ENCODE data around the gene TBC1D8.

The TBC1D8 gene

DNA sequence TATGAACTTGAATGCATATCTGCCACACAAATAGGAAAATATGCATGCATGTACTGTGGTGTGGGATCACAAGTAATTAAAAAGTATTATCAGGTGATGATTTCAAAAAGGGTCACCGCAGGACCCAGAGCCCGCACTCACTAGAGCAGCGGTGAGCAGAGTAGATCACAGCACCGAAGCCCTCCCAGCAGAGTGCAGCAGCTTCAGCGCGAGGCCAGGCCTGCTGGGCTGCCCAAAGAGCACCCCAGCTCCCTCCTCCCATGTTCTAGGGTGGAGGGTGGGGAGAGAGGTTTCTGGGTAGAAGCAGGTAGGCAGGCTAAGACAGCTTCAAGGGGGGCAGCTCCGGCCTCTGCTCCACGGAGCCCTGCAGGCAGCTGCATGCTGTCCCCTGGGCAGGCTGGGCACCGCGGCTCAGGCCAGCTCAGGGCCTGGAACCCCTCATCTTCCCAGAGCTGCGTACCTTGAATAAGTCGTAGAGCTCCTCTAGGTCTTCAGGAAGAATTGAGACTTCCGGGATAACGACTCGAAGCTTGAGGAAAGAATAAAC, 124.2 kb downstream of the TBC1D8 start:
- no peak for DNase-seq

DNA sequence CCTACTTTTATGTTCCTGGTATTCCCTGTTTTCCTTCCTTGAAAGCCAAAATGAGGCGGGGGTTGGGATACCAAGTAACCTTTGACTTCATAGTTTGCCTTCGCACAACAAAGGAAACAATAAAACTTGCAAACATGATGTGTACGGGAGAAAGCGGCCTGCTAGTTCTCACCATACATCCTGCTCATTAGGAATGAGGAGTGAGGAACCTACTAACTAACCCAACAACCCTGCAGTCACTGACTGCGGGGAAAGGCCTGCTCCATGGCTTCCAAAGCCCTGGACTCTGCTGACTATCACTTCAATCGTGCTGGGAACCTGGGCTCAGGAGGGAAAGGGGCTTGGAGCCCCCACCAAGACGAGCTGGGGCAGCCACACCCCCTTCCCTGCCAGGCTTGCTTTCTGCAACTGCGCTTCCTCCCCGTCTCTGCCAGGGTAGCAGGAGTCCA, 124.9 kb downstream of the TBC1D8 start:
- DNase-seq, result no peak

DNA sequence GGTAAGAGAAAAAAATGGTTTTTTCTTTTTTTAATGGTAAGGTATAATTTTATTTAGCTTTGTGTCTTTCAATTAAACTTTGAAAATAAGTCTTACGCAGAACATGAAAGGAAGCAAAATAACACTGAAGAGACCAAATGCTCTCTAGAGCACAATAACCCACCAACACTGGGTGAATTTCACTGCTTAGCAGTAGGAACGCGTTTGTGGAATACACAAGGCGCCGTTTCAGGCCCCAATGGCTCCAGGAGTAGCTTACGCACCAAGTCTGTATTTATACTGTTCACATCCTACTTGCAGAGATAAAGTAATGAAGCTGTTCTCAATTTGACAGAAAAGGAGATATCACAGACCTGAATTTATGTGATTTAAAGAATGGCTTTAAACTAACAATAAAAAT, 125.6 kb downstream of the TBC1D8 start:
- DNase-seq, result no peak

DNA sequence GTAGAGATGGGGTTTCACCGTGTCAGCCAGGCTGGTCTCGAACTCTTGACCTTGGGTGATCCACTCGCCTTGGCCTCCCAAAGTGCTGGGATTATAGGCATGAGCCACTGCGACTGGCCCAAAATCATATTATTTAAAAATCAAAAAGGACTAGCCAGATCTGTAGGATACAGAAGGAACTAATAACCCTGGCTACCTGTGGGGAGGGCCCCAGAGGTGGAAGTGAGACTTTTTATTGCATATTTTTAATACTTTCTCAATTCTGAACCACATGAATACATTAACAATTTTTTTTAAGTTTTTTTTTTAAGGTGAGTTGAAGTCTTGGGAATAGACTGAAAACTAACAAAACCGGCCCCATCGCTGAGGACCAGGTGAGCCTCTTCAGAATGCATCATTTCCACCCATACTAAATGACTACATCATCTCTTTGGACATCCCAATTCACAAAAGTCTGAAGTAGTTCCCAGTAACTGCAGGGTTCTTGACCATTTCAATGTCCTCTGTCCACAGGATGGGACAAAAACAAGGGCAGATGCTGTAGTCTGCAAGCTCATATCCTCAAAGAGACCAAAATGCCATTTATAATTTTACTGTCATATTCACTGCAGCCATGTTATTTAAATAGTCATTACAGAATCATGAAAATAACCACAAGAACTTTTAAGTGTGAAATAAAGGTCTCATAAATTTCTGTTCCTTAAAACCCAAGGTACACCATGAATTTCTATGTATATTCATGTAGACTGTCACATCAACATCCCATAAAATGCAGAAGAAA, 127.7 kb downstream of the TBC1D8 start:
- no peak for DNase-seq

- DNase-seq, result no peak
Measured at GRCh38 chr2:101022221-101022620, 129.0 kb downstream of the TBC1D8 start.

DNA sequence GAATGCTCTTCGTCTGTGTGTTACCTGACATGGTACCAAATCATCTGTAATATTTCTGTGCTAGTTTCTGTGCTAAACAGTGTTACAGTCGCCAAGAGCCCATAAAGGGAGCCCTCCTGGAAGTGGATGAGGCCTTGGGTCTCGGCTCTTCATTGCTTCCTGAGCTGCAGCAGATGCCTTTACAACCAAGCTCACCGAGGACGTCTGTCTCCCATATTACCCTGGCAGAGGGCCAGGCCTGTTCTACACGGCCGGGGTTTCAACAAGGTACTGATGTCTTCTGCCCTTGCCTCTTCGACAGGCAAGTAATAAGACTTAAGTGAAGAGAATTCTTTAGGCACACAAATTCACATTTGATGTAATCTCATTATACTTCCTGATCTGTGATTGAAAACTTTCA, 132.2 kb downstream of the TBC1D8 start:
- DNase-seq, result no peak

- DNase-seq, result no peak
Measured at GRCh38 chr2:101017371-101017770, 133.8 kb downstream of the TBC1D8 start.

DNA sequence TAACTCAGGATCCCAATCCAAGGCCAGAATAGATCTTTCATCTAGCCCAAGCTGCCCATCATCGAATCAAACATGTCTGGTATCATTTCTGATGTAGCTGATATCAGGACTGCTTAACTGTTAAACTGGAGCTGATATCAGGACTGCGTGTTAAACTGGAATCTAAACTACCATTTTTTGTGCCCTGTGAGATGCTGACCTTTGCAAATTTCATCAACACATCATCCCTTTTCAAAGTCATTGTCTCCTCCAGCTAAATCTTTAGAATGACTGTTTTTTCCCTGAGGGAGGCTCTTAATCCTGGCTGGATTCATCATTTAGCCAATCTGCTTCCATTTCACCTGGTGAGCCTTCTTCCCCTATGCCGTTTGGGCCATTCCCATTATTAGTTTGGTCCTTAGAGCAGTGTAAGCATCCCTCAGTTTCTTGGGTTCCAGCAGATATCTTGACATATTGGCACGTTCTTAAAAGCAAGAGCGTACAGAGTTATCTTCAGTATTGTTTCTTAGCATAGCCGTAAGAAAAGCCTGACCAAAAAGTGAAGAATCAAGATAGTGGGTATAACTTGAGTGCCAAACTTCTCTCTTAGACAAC, 136.8 kb downstream of the TBC1D8 start:
- no peak for DNase-seq

DNA sequence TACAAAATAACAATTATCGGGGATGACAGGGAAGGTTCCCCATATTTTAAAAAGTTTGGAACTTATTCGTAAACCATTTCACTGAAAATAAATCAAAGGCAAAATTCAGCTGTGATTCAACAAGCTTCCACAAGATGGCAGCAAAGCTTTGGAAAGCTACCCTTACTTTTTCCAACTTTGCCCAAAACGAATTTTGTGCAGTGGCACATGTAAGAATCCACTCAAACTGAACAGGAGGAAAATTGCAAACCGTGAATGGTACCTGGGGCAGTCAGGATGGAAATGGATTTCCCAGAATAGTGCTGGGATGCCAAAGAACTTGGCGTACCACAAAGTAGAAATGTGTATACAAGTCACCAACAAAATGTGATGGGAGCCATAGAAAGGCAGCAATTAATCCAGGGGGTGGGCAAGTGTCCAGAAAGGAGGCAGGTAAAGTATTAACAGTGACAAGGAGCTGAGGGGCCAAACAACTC, 138.4 kb downstream of the TBC1D8 start:
- peak; percentile 26 to 36 for DNase-seq

DNA sequence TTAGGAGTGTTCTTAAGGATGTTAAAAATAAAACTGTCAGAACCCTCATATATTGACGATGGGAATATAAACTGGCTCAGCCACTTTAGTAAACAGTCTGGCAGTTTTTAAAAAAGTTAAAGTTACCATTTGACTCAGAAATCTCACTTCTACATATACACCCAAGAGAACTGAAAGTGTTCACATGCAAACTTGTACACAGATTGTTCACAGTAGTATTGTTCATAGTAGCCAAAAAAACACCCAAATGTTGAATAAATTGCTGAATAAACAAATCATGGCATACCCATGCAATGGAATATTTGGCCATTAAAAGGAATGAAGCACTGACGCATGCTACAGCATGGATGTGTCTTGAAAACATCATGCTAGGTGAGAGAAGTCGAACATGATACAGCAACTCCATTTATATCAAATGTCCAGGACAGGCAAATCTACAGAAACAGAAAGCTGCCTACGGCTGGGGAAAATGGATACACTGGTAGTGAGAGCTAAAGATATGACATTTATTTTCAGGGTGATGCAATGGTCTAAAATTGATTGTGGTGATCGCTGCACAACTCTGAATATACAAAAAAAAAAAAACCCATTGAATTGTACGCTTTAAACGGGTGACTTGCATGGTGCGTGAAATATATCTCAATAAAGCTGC, 139.0 kb downstream of the TBC1D8 start:
- no peak for DNase-seq

DNA sequence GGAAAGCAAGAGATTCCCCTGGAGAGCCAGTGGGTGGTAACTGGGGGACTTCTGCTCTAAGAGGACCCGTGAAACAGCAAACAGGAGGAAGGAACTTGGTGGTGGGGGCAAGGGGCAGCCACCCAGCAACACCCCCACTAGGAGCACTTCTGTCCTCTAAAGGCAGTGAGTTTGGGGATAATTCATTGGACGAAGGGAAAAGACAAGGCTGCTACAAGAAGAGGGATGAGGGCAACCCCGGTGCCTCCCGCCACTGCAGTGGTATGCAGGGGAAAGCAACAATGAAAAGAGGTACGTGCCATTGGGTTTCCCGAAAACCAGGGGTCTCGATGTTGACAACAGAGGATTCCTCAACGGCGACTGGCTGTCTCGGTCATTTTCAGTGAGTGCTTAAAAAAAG, 140.0 kb downstream of the TBC1D8 start:
- no peak for DNase-seq

DNA sequence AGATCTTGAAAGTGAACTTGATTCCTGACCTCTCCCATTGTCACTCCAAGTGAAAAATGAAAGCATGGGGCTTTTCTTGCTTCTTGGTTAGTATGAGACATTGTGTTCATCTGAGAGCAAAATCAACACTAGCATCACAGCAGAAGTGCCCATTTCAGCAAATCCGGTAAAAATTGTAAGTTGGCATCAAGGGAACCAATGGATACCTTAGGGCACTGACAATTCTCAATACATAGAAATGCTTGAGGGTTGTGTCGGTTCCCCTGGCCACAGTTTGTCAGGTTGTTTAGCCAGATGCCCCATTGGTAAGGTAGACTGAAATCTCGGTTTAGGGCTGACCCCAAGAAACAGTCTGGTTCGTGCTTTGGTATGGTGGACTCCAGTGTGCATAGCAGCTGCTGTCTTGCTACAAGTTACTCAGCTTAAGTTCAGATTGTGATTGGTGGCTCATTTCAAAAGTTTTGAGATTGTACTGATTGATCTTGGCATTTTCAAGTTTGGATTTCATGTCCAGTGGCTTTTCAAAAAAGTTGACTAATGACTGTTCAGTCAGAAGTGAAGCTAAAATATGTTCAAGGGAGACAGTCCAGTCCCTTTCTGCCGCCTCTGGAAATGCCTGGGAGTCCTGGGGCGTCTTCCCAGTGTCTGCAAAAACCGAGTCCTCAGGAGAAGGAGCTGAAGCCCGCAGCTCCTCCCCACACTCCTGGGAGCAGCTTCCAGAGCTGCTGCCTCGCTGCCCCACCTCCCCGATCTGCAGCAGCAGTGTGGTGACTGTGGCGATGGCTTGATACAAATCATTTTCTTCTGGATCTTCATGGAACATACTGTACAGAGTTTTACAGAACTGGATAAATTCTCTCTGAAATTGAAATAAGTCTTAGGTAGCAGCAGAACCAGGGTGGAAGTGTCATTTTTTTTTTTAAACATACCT, 143.5 kb downstream of the TBC1D8 start:
- no peak for DNase-seq

GRCh38 chr2:101006065-101006715, 145.0 kb downstream of the TBC1D8 start:
- DNase-seq, result no peak

- DNase-seq, result no peak
Measured at GRCh38 chr2:101004620-101005325, 146.4 kb downstream of the TBC1D8 start.

GRCh38 chr2:101003278-101003775, 147.9 kb downstream of the TBC1D8 start:
- DNase-seq, result no peak

DNA sequence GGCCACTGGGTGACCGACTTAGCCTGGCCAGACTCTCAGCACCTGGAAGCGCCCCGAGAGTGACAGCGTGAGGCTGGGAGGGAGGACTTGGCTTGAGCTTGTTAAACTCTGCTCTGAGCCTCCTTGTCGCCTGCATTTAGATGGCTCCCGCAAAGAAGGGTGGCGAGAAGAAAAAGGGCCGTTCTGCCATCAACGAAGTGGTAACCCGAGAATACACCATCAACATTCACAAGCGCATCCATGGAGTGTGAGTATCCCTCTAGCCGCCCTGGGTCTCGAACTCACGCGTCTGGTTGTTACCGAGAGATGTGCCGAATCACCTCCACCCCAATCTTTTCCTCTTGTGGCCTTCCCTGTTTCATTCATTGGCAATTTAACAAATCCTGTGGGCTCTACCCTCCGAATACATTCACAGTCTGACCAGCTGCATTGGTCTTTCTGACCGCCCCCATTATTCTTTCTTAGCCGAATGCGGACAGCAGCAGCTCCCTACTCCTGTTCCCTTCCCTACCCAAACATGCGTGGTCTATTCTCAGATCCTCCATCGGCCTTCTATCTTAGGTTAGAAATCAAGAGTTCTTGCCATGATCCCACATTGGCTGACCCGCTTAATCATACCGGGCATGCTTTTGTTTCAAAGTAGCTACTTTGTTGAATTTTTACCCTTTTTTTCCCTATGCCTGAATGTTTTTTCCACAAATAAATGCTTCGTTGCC, 148.5 kb downstream of the TBC1D8 start:
- DNase-seq, result no peak

DNA sequence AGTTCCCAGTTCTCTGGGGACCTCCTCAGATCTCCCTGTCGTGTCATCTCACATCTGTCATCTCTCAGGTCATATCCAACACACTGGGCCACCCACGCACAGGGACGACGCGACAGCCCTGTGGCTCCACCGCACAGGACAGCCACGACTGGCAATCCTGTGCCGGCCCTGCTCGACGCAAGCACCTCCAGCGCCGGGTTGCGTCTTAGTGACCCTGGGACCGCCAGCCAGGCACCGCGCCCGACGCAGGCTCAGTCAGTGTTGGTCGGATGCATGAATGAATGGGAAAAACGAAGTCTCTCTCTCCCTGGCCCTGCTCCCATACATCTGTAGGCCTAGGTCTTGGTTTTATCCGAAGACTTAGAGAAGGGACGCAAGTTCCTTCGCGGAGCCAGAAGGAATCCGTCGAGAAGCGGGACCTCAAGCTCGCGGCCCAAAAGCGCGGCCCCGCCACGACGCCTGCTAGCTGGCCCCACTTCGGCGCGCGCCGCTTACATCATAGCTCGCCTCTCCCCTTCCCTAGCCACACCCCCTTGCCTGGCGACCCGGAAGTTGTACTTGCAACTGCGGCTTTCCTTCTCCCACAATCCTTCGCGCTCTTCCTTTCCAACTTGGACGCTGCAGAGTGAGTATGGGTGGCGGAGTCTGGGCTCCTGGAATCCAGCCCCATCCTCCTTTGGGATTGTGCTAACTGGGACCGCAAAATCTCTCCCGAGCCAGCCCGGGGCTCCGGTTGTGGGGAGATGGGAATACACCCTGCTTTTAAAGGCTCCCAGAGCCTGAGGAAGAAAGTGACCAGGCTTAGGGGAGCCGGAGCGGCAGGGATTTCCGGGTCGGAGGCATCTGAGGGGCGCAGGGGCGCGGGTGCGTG, 149.3 kb downstream of the TBC1D8 start, which contains the start of gene RPL31:
RPL31 (plus strand) TSS at position 599 of the 871 bp plus-strand sequence. CDS start 413 bp downstream, outside the sequence.
- peak; percentile 96 to 97 for DNase-seq

DNA sequence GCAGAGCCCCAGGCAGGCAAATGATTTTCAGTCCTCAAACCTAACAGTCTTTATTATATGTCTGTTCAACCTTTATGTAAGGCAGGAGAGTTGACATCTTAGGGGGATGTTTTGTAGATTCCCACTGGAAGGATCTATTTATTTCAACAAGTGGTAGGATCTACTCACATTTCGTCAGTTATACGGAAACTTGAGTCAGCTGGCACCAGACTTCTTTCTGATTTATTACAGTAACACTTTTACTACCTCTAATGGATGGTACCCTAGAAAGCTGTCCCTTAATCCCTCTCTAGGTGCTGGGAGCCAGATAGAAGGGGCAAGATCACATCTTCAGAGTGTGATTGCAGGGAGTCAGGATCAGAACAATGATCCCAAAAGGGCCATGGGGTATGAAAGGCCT, 151.2 kb downstream of the TBC1D8 start:
- DNase-seq, result no peak

- no peak for DNase-seq
Measured at GRCh38 chr2:100998235-100998573, 153.0 kb downstream of the TBC1D8 start.
